Calu3 (cell line): Measurements from ENCODE around the gene DHRS13. TPM values are rescaled to one million over a fixed set of nuclear protein-coding genes. Genes with fewer than 3 reads are reported as not detected.

Experiments
- BruUV-seq: library from RNA; stranded (reverse); fragments of 400-500 nt; replicated peaks from 2 replicates; lab custom pipeline; 2021; lab: Mats Ljungman, UMichigan
- CTCF ChIA-PET: fragments of 300-600 bp; sonication (Branson Sonifier 250); formaldehyde crosslinking; loops from one replicate; lab custom pipeline; 2022; ENCODE audit warnings: antibody characterized with exemption; lab: Charles Lee
- DNase-seq: peaks from one replicate; pipeline ENCODE4 v3.0.0; 2022
- H3K27ac Mint-ChIP-seq: one replicate; pipeline ENCODE4 v1.8.0; 2022; ENCODE audit warnings: mixed read lengths; ENCODE audit not compliant: unreplicated experiment
- H3K27me3 Mint-ChIP-seq: one replicate; pipeline ENCODE4 v1.8.0; 2022; ENCODE audit warnings: mixed read lengths; ENCODE audit not compliant: unreplicated experiment
- H3K36me3 Mint-ChIP-seq: one replicate; pipeline ENCODE4 v1.8.0; 2022; ENCODE audit warnings: mild to moderate bottlenecking, moderate library complexity, mixed read lengths; ENCODE audit not compliant: insufficient read depth, unreplicated experiment
- H3K4me1 Mint-ChIP-seq: one replicate; pipeline ENCODE4 v1.8.0; 2022; ENCODE audit warnings: mild to moderate bottlenecking, low read depth, mixed read lengths; ENCODE audit not compliant: unreplicated experiment
- H3K4me3 Mint-ChIP-seq: one replicate; pipeline ENCODE4 v1.8.0; 2022; ENCODE audit warnings: mild to moderate bottlenecking, low read depth, moderate library complexity, mixed read lengths; ENCODE audit not compliant: unreplicated experiment
- H3K9me3 Mint-ChIP-seq: one replicate; pipeline ENCODE4 v1.8.0; 2022; ENCODE audit warnings: low read depth, mixed read lengths; ENCODE audit not compliant: unreplicated experiment
- CTCF ChIP-seq: fragments of 200-600 bp; IDR thresholded peaks from one replicate; pipeline ENCODE4 v1.8.0; 2022; ENCODE audit warnings: antibody characterized with exemption; ENCODE audit not compliant: unreplicated experiment
- intact Hi-C: fragments of 100-400 bp; cut with micrococcal nuclease; formaldehyde crosslinking; loops from one replicate; pipeline ENCODE4 v1.10.0; 2022; ENCODE audit not compliant: unreplicated experiment
- total RNA-seq: library from RNA; stranded (reverse); gene quantifications from 2 replicates; pipeline ENCODE4 v1.2.3, GENCODE V29; 2022

The DHRS13 gene
- total RNA-seq, 1 experiment from 2014 or later, result 23.2 TPM

- BruUV-seq, result no TSS peak
- DNase-seq, result no peak
- CTCF ChIA-PET, result interaction anchor here (0.6 to 1.6 kb wide), 3 partner anchors 60 to 358 kb away, joined by 3 to 6 read pairs (median 5); partner anchors contain the start of gene PHF12
- peaks cover 27% of the 10 kb centered on the region for H3K36me3 Mint-ChIP-seq
- no peak for TF ChIP-seq CTCF
- no peak overlapping the region for H3K4me3 Mint-ChIP-seq
- no peaks in the 10 kb centered on the region for H3K9me3 Mint-ChIP-seq
- intact Hi-C loops, result no loop called here
- H3K4me1 Mint-ChIP-seq, result peaks cover 25% of the 10 kb centered on the region
- H3K27me3 Mint-ChIP-seq, result no peaks in the 10 kb centered on the region
- no peak overlapping the region for H3K27ac Mint-ChIP-seq
Observed at GRCh38 chr17:28892024-28892423, 10.9 kb downstream of the DHRS13 start.

GRCh38 chr17:28891201-28891600, 11.7 kb downstream of the DHRS13 start:
- no peak for DNase-seq
- H3K27me3 Mint-ChIP-seq, result no peaks in the 10 kb centered on the region
- no peak overlapping the region for H3K27ac Mint-ChIP-seq
- CTCF ChIA-PET, result no interaction called here
- intact Hi-C loops, result no loop called here
- H3K9me3 Mint-ChIP-seq, result no peaks in the 10 kb centered on the region
- no peak for TF ChIP-seq CTCF
- BruUV-seq, result no TSS peak
- peaks cover 19% of the 10 kb centered on the region for H3K36me3 Mint-ChIP-seq
- H3K4me1 Mint-ChIP-seq, result peaks cover 22% of the 10 kb centered on the region
- no peak overlapping the region for H3K4me3 Mint-ChIP-seq

- peaks cover 11% of the 10 kb centered on the region for H3K36me3 Mint-ChIP-seq
- DNase-seq, result no peak
- H3K9me3 Mint-ChIP-seq, result no peaks in the 10 kb centered on the region
- BruUV-seq, result no TSS peak
- no peak overlapping the region for H3K27ac Mint-ChIP-seq
- peaks cover 15% of the 10 kb centered on the region for H3K4me1 Mint-ChIP-seq
- no peak for TF ChIP-seq CTCF
- intact Hi-C loops, result no loop called here
- no peak overlapping the region for H3K4me3 Mint-ChIP-seq
- no peaks in the 10 kb centered on the region for H3K27me3 Mint-ChIP-seq
- CTCF ChIA-PET, result no interaction called here
Observed at GRCh38 chr17:28889996-28890395, 12.9 kb downstream of the DHRS13 start.

GRCh38 chr17:28888832-28889231, 14.0 kb downstream of the DHRS13 start:
- H3K9me3 Mint-ChIP-seq, result no peaks in the 10 kb centered on the region
- TF ChIP-seq CTCF, result no peak
- CTCF ChIA-PET, result no interaction called here
- no peak overlapping the region for H3K4me3 Mint-ChIP-seq
- peaks cover 13% of the 10 kb centered on the region for H3K4me1 Mint-ChIP-seq
- H3K36me3 Mint-ChIP-seq, result peaks cover 11% of the 10 kb centered on the region
- no peak overlapping the region for H3K27ac Mint-ChIP-seq
- no peak for DNase-seq
- no TSS peak for BruUV-seq
- no peaks in the 10 kb centered on the region for H3K27me3 Mint-ChIP-seq
- intact Hi-C loops, result no loop called here
